ENCODE data around the gene CXXC5. TPM values are rescaled to one million over a fixed set of nuclear protein-coding genes. Genes with fewer than 3 reads are reported as not detected.

CXXC5 gene
- total and polyA plus RNA-seq, 9 of the 15 experiments (the other 6 are each of a cell fraction or from before 2014, with no cell fraction given): 1.9 to 123 (median 45.8) TPM

GRCh38 chr5:139675213-139675612 is 27.1 kb downstream of the CXXC5 start:
- Histone ChIP-seq H2AFZ (ENCODE audit: low read depth, low read length) (no peak overlapping the region), H3K4me1 (replicated peaks in 1 of 2; ENCODE audit: control insufficient read depth in 2 of 2, insufficient read depth in 2 of 2, low read length in 2 of 2) (peaks cover 43 to 68% of the 10 kb centered on the region in 2 experiments), H4K20me1 (replicated peaks; ENCODE audit: control insufficient read depth, insufficient read depth, low read length) (peaks cover 48% of the 10 kb centered on the region), H3K27ac (ENCODE audit: extremely low read depth, low read depth, low read length) (no peak overlapping the region), H3K4me2 (ENCODE audit: insufficient read depth, low read length) (no peak overlapping the region), H3K27me3 (ENCODE audit: control insufficient read depth in 2 of 2, insufficient read depth in 2 of 2, low read length in 2 of 2) (no peaks in the 10 kb centered on the region), H3K79me2 (ENCODE audit: control insufficient read depth, insufficient read depth, low read length) (peaks cover 95% of the 10 kb centered on the region), H3K9ac (ENCODE audit: insufficient read depth in 1 of 2, low read depth in 2 of 2, low read length in 2 of 2) (peak overlapping the region in 1 of 2 experiments; percentile 53; a peak in 1 of 4 replicates), H3K36me3 (ENCODE audit: control insufficient read depth, insufficient read depth, low read length) (peaks cover 57% of the 10 kb centered on the region; the same call in 2 of the 3 replicates), H3K9me1 (ENCODE audit: control insufficient read depth, insufficient read depth, low read length) (peaks cover 7% of the 10 kb centered on the region), H3K4me3 (no peak overlapping the region), H3K9me3 (replicated peaks; ENCODE audit: control insufficient read depth, insufficient read depth, low read depth, low read length) (no peaks in the 10 kb centered on the region)
- CTCF ChIA-PET (ENCODE audit: low intra/inter-chr PET ratio): no interaction called here
- 98% methylated on average over 4 of the region's 4 CpGs for WGBS (ENCODE audit: insufficient coverage, low coverage, missing lambda C conversion rate)
- BruUV-seq (replicated peaks): no TSS peak
- in situ Hi-C loops (cut with MboI): no loop called here
- DNase-seq (ENCODE audit: extremely low read depth in 1 of 4, low spot score in 3 of 4) (no peak), FAIRE-seq (no peak), ATAC-seq (no peak)
- intact Hi-C loops (cut with micrococcal nuclease): no loop called here
- POLR2A ChIA-PET: interaction anchor here (1.7 kb wide), 1 partner anchor 10 kb away, joined by 5 read pairs; no protein-coding TSS in a partner anchor
- TF ChIP-seq ATF7 (IDR thresholded peaks at IDR 0.05) (no peak), E2F5 (CRISPR knock-in tag; IDR thresholded peaks at IDR 0.05) (no peak), ZNF507 (tag; conservative IDR thresholded peaks at IDR 0.05) (no peak), HMGN3 (IDR thresholded peaks at IDR 0.05; ENCODE audit: borderline replicate concordance, extremely low read depth, insufficient read length, low read depth, low read length) (no peak), RBM14 (IDR thresholded peaks at IDR 0.05; ENCODE audit: borderline replicate concordance, insufficient read depth, low read depth, low read length) (no peak), ZNF512 (tag; IDR thresholded peaks at IDR 0.05) (no peak), FOXP1 (CRISPR knock-in tag; IDR thresholded peaks at IDR 0.05) (no peak), CBX1 (IDR thresholded peaks at IDR 0.05; ENCODE audit: low read depth) (no peak), MAFF (IDR thresholded peaks at IDR 0.05; ENCODE audit: low read length) (no peak), HOMEZ (CRISPR knock-in tag; IDR thresholded peaks at IDR 0.05) (no peak), ZNF592 (IDR thresholded peaks at IDR 0.05) (no peak)

Measured in K562 (cell line).